ENCODE data around the gene MON1A. TPM values are rescaled to one million over a fixed set of nuclear protein-coding genes. Genes with fewer than 3 reads are reported as not detected.
"Not testable (repeated sequence)": the region's sequence is repeated elsewhere in the genome, so short reads cannot be mapped to it uniquely, and the experiment has no call there.

MON1A gene
- total and polyA plus RNA-seq, 7 experiments from 2014 or later = 4.6 to 24.5 (median 10.6) TPM

- H3K4me1 ChIP-seq (ENCODE audit: control insufficient read depth in 2 of 2, insufficient read depth in 2 of 2, low read length in 2 of 2) = peaks cover 6 to 12% of the 10 kb centered on the region in 2 donors
- peaks cover 0 to 11% (median 0%) of the 10 kb centered on the region in 3 experiments for H3K36me3 ChIP-seq (ENCODE audit: control insufficient read depth in 2 of 3, insufficient read depth in 3 of 3, low read length in 3 of 3)
- H3K27ac Mint-ChIP-seq = peak overlapping the region in 1 of 9 donors; percentile 26
- no peaks in the 10 kb centered on the region for H3K27me3 Mint-ChIP-seq
- no peak overlapping the region for H3K4me3 Mint-ChIP-seq
- intact Hi-C loops (cut with micrococcal nuclease) = loop anchor here (5.0 kb wide), 2 partner anchors 203 to 253 kb away; partner anchors contain the start of genes APEH (in 1 of the 2) and GMPPB (in 1 of the 2)
- H3K4me3 ChIP-seq (ENCODE audit: low read length) = no peak overlapping the region
- no peak overlapping the region for H3K27ac ChIP-seq (ENCODE audit: low read depth, low read length)
- no peaks in the 10 kb centered on the region for H3K9me3 ChIP-seq (ENCODE audit: control insufficient read depth in 2 of 3, low read length in 3 of 3)
- H3K36me3 Mint-ChIP-seq = peaks cover 0 to 10% (median 3%) of the 10 kb centered on the region in 5 donors
- POLR2A ChIA-PET = interaction anchor here (0.7 kb wide), 1 partner anchor 324 kb away, joined by 3 read pairs; no protein-coding TSS in a partner anchor
- peaks cover 6 to 28% (median 24%) of the 10 kb centered on the region in 7 donors for H3K4me1 Mint-ChIP-seq
- H3K27me3 ChIP-seq (ENCODE audit: control insufficient read depth in 2 of 2, insufficient read depth in 2 of 2, low read length in 2 of 2) = no peaks in the 10 kb centered on the region
- ATAC-seq = no peak
- H3K9me3 Mint-ChIP-seq = no peaks in the 10 kb centered on the region
- CTCF ChIA-PET = interaction anchor here (1.1 kb wide), 1 partner anchor 86 kb away, joined by 5 read pairs; no protein-coding TSS in a partner anchor
- DNase-seq = no peak
These were observed 4.1 kb downstream of the MON1A start for GRCh38 chr3:49925485-49925884.

GRCh38 chr3:49924683-49925082 lies 4.9 kb downstream of the MON1A start:
- DNase-seq = no peak
- Histone ChIP-seq H3K9me3 (ENCODE audit: control insufficient read depth in 2 of 3, low read length in 3 of 3) (no peaks in the 10 kb centered on the region), H3K4me3 (ENCODE audit: low read length) (no peak overlapping the region), H3K27me3 (ENCODE audit: control insufficient read depth in 2 of 2, insufficient read depth in 2 of 2, low read length in 2 of 2) (no peaks in the 10 kb centered on the region), H3K4me1 (ENCODE audit: control insufficient read depth in 2 of 2, insufficient read depth in 2 of 2, low read length in 2 of 2) (peaks cover 0 to 4% of the 10 kb centered on the region in 2 donors), H3K27ac (ENCODE audit: low read depth, low read length) (no peak overlapping the region), H3K36me3 (ENCODE audit: control insufficient read depth in 2 of 3, insufficient read depth in 3 of 3, low read length in 3 of 3) (peaks cover 0 to 9% (median 0%) of the 10 kb centered on the region in 3 experiments)
- Mint-ChIP-seq H3K36me3 (peaks cover 0 to 15% (median 5%) of the 10 kb centered on the region in 5 donors), H3K4me3 (no peak overlapping the region), H3K9me3 (no peaks in the 10 kb centered on the region), H3K27me3 (no peaks in the 10 kb centered on the region), H3K4me1 (peaks cover 6 to 25% (median 21%) of the 10 kb centered on the region in 7 donors), H3K27ac (peak overlapping the region in 1 of 9 donors; percentile 56)
- no peak for ATAC-seq
- intact Hi-C loops (cut with micrococcal nuclease) = loop anchor here (5.0 kb wide), 2 partner anchors 202 to 252 kb away; partner anchors contain the start of genes APEH (in 1 of the 2) and GMPPB (in 1 of the 2)
- POLR2A ChIA-PET = interaction anchor here (0.7 kb wide), 2 partner anchors 324 to 375 kb away, joined by 3 to 6 read pairs; no protein-coding TSS in a partner anchor
- CTCF ChIA-PET = interaction anchor here (1.1 to 1.2 kb wide), 2 partner anchors 8 to 85 kb away, joined by 5 to 7 read pairs; no protein-coding TSS in a partner anchor

- intact Hi-C loops (cut with micrococcal nuclease); H3K36me3 ChIP-seq (ENCODE audit: control insufficient read depth in 2 of 3, insufficient read depth in 3 of 3, low read length in 3 of 3); POLR2A ChIA-PET; H3K27me3 Mint-ChIP-seq; H3K4me1 ChIP-seq (ENCODE audit: control insufficient read depth in 2 of 2, insufficient read depth in 2 of 2, low read length in 2 of 2); H3K4me3 Mint-ChIP-seq; H3K27me3 ChIP-seq (ENCODE audit: control insufficient read depth in 2 of 2, insufficient read depth in 2 of 2, low read length in 2 of 2); H3K4me3 ChIP-seq (ENCODE audit: low read length); H3K9me3 Mint-ChIP-seq; H3K9me3 ChIP-seq (ENCODE audit: control insufficient read depth in 2 of 3, low read length in 3 of 3); DNase-seq; H3K27ac ChIP-seq (ENCODE audit: low read depth, low read length): not testable (repeated sequence)
- CTCF ChIA-PET = interaction anchor here (0.6 kb wide), 1 partner anchor 9 kb away, joined by 3 read pairs; no protein-coding TSS in a partner anchor
- H3K36me3 Mint-ChIP-seq = peaks cover 0 to 12% (median 2%) of the 10 kb centered on the region in 5 donors
- ATAC-seq = peak; percentile 52
- peak overlapping the region in 2 of 9 donors; percentile 8 to 53 for H3K27ac Mint-ChIP-seq
- peaks cover 0 to 10% (median 6%) of the 10 kb centered on the region in 7 donors for H3K4me1 Mint-ChIP-seq
These were observed 11.6 kb downstream of the MON1A start for GRCh38 chr3:49917806-49918590.

- intact Hi-C loops (cut with micrococcal nuclease) = no loop called here
- DNase-seq = no peak
- CTCF ChIA-PET = no interaction called here
- Mint-ChIP-seq H3K36me3 (peaks cover 0 to 24% (median 9%) of the 10 kb centered on the region in 5 donors), H3K27me3 (no peaks in the 10 kb centered on the region), H3K27ac (peak overlapping the region in 1 of 9 donors; percentile 75), H3K9me3 (no peaks in the 10 kb centered on the region), H3K4me1 (peaks cover 0 to 10% (median 7%) of the 10 kb centered on the region in 7 donors), H3K4me3 (no peak overlapping the region)
- peaks cover 0 to 21% (median 0%) of the 10 kb centered on the region in 3 experiments for H3K36me3 ChIP-seq (ENCODE audit: control insufficient read depth in 2 of 3, insufficient read depth in 3 of 3, low read length in 3 of 3)
- no peak overlapping the region for H3K4me3 ChIP-seq (ENCODE audit: low read length)
- no peak overlapping the region for H3K27ac ChIP-seq (ENCODE audit: low read depth, low read length)
- no peak for ATAC-seq
- POLR2A ChIA-PET = no interaction called here
- no peaks in the 10 kb centered on the region for H3K27me3 ChIP-seq (ENCODE audit: control insufficient read depth in 2 of 2, insufficient read depth in 2 of 2, low read length in 2 of 2)
- H3K4me1 ChIP-seq (ENCODE audit: control insufficient read depth in 2 of 2, insufficient read depth in 2 of 2, low read length in 2 of 2) = no peaks in the 10 kb centered on the region
- no peaks in the 10 kb centered on the region for H3K9me3 ChIP-seq (ENCODE audit: control insufficient read depth in 2 of 3, low read length in 3 of 3)
These were observed 12.9 kb downstream of the MON1A start for GRCh38 chr3:49916686-49917085.

- no peak overlapping the region for H3K27ac Mint-ChIP-seq
- Histone ChIP-seq H3K4me1 (ENCODE audit: control insufficient read depth in 2 of 2, insufficient read depth in 2 of 2, low read length in 2 of 2) (no peaks in the 10 kb centered on the region), H3K4me3 (ENCODE audit: low read length) (no peak overlapping the region), H3K36me3 (ENCODE audit: control insufficient read depth in 2 of 3, insufficient read depth in 3 of 3, low read length in 3 of 3) (peaks cover 0 to 38% (median 0%) of the 10 kb centered on the region in 3 experiments), H3K27ac (ENCODE audit: low read depth, low read length) (no peak overlapping the region), H3K27me3 (ENCODE audit: control insufficient read depth in 2 of 2, insufficient read depth in 2 of 2, low read length in 2 of 2) (no peaks in the 10 kb centered on the region), H3K9me3 (ENCODE audit: control insufficient read depth in 2 of 3, low read length in 3 of 3) (no peaks in the 10 kb centered on the region)
- peaks cover 2 to 32% (median 14%) of the 10 kb centered on the region in 5 donors for H3K36me3 Mint-ChIP-seq
- no peaks in the 10 kb centered on the region for H3K27me3 Mint-ChIP-seq
- no peaks in the 10 kb centered on the region for H3K9me3 Mint-ChIP-seq
- DNase-seq = no peak
- no peak overlapping the region for H3K4me3 Mint-ChIP-seq
- ChIA-PET POLR2A (no interaction called here), CTCF (interaction anchor here (0.7 kb wide), 1 partner anchor 166 kb away, joined by 3 read pairs; no protein-coding TSS in a partner anchor)
- H3K4me1 Mint-ChIP-seq = peaks cover 0 to 10% (median 4%) of the 10 kb centered on the region in 7 donors
- intact Hi-C loops (cut with micrococcal nuclease) = no loop called here
- ATAC-seq = no peak
These were observed 14.7 kb downstream of the MON1A start for GRCh38 chr3:49914906-49915305.

GRCh38 chr3:49912881-49913281 lies 16.7 kb downstream of the MON1A start:
- Mint-ChIP-seq H3K9me3 (no peaks in the 10 kb centered on the region), H3K4me1 (peaks cover 0 to 10% (median 3%) of the 10 kb centered on the region in 7 donors), H3K27me3 (no peaks in the 10 kb centered on the region), H3K27ac (peak overlapping the region in 1 of 9 donors; percentile 32), H3K4me3 (no peak overlapping the region), H3K36me3 (peaks cover 2 to 32% (median 13%) of the 10 kb centered on the region in 5 donors)
- Histone ChIP-seq H3K4me3 (ENCODE audit: low read length) (no peak overlapping the region), H3K36me3 (ENCODE audit: control insufficient read depth in 2 of 3, insufficient read depth in 3 of 3, low read length in 3 of 3) (peaks cover 0 to 59% (median 0%) of the 10 kb centered on the region in 3 experiments), H3K27me3 (ENCODE audit: control insufficient read depth in 2 of 2, insufficient read depth in 2 of 2, low read length in 2 of 2) (no peaks in the 10 kb centered on the region), H3K27ac (ENCODE audit: low read depth, low read length) (no peak overlapping the region), H3K4me1 (ENCODE audit: control insufficient read depth in 2 of 2, insufficient read depth in 2 of 2, low read length in 2 of 2) (no peaks in the 10 kb centered on the region), H3K9me3 (ENCODE audit: control insufficient read depth in 2 of 3, low read length in 3 of 3) (no peaks in the 10 kb centered on the region)
- POLR2A ChIA-PET = interaction anchor here (0.6 kb wide), 1 partner anchor 199 kb away, joined by 3 read pairs; no protein-coding TSS in a partner anchor
- ATAC-seq = no peak
- intact Hi-C loops (cut with micrococcal nuclease) = no loop called here
- DNase-seq = no peak
- CTCF ChIA-PET = no interaction called here

Measured in naive thymus-derived CD4-positive, alpha-beta T cell (primary cell).